ENCODE results near the gene CLCNKA.
"Not testable (repeated sequence)": the region's sequence is repeated elsewhere in the genome, so short reads cannot be mapped to it uniquely, and the experiment has no call there.

Gene CLCNKA

GRCh38 chr1:15974855-15975254, 47.0 kb upstream of the CLCNKA start:
- TF ChIP-seq CTCF (IDR thresholded peaks at IDR 0.05; ENCODE audit: low read length) (no peak), EZH2 (IDR thresholded peaks at IDR 0.05; ENCODE audit: borderline replicate concordance, low read length) (no peak)
- no peaks in the 10 kb centered on the region; the same call in 1 of the 2 replicates for H3K9me3 ChIP-seq (ENCODE audit: low read length)
- peak overlapping the region; percentile 57 for H3K9ac ChIP-seq (ENCODE audit: low read length)
- peak overlapping the region; percentile 73 for H3K4me2 ChIP-seq (ENCODE audit: low read length)
- no peaks in the 10 kb centered on the region for H3F3A ChIP-seq (ENCODE audit: insufficient read depth, low read length)
- H3K79me2 ChIP-seq (ENCODE audit: insufficient read depth, low read length): no peaks in the 10 kb centered on the region
- no peak overlapping the region for H2AFZ ChIP-seq (ENCODE audit: low read length)
- H3K36me3 ChIP-seq (ENCODE audit: insufficient read depth, low read length): peaks cover 23% of the 10 kb centered on the region
- no peaks in the 10 kb centered on the region for H4K20me1 ChIP-seq (ENCODE audit: insufficient read depth, low read length)
- no peaks in the 10 kb centered on the region for H3K27me3 ChIP-seq (ENCODE audit: insufficient read depth, low read length)
- H3K4me1 ChIP-seq (ENCODE audit: insufficient read depth, low read length, severe bottlenecking): peaks cover 23% of the 10 kb centered on the region
- no peaks in the 10 kb centered on the region for H3K9me2 ChIP-seq (ENCODE audit: low read depth, low read length)
- peak overlapping the region; percentile 76 for H3K4me3 ChIP-seq (ENCODE audit: low read depth, low read length, poor library complexity, severe bottlenecking)
- H3K27ac ChIP-seq (ENCODE audit: low read depth, low read length, poor library complexity, severe bottlenecking): peak overlapping the region; percentile 61

- peak overlapping the region; percentile 73 for H3K4me2 ChIP-seq (ENCODE audit: low read length)
- H3K27ac ChIP-seq (ENCODE audit: low read depth, low read length, poor library complexity, severe bottlenecking): peak overlapping the region; percentile 61
- no peaks in the 10 kb centered on the region for H3K27me3 ChIP-seq (ENCODE audit: insufficient read depth, low read length)
- TF ChIP-seq EZH2 (IDR thresholded peaks at IDR 0.05; ENCODE audit: borderline replicate concordance, low read length) (no peak), CTCF (IDR thresholded peaks at IDR 0.05; ENCODE audit: low read length) (peak; percentile 42)
- H3K4me1 ChIP-seq (ENCODE audit: insufficient read depth, low read length, severe bottlenecking): peaks cover 23% of the 10 kb centered on the region
- H3F3A ChIP-seq (ENCODE audit: insufficient read depth, low read length): no peaks in the 10 kb centered on the region
- no peak overlapping the region for H2AFZ ChIP-seq (ENCODE audit: low read length)
- no peaks in the 10 kb centered on the region for H3K79me2 ChIP-seq (ENCODE audit: insufficient read depth, low read length)
- peaks cover 18% of the 10 kb centered on the region for H3K36me3 ChIP-seq (ENCODE audit: insufficient read depth, low read length)
- peak overlapping the region; percentile 57 for H3K9ac ChIP-seq (ENCODE audit: low read length)
- H3K9me2 ChIP-seq (ENCODE audit: low read depth, low read length): no peaks in the 10 kb centered on the region
- H3K4me3 ChIP-seq (ENCODE audit: low read depth, low read length, poor library complexity, severe bottlenecking): peak overlapping the region; percentile 76
- no peaks in the 10 kb centered on the region for H4K20me1 ChIP-seq (ENCODE audit: insufficient read depth, low read length)
- no peaks in the 10 kb centered on the region; the same call in 1 of the 2 replicates for H3K9me3 ChIP-seq (ENCODE audit: low read length)
Observed at GRCh38 chr1:15975358-15975804, 46.5 kb upstream of the CLCNKA start.

- H3K36me3 ChIP-seq (ENCODE audit: insufficient read depth, low read length): peaks cover 18% of the 10 kb centered on the region
- peak within 1 kb of the TSS; percentile 73 for H3K4me2 ChIP-seq (ENCODE audit: low read length)
- H3K4me3 ChIP-seq (ENCODE audit: low read depth, low read length, poor library complexity, severe bottlenecking): peak within 1 kb of the TSS; percentile 76
- no peaks in the 10 kb centered on the region for H3K9me2 ChIP-seq (ENCODE audit: low read depth, low read length)
- no peak for TF ChIP-seq CTCF (IDR thresholded peaks at IDR 0.05; ENCODE audit: low read length)
- TF ChIP-seq EZH2 (IDR thresholded peaks at IDR 0.05; ENCODE audit: borderline replicate concordance, low read length): no peak
- no peaks in the 10 kb centered on the region for H3F3A ChIP-seq (ENCODE audit: insufficient read depth, low read length)
- no peaks in the 10 kb centered on the region for H3K79me2 ChIP-seq (ENCODE audit: insufficient read depth, low read length)
- peak within 1 kb of the TSS; percentile 57 for H3K9ac ChIP-seq (ENCODE audit: low read length)
- no peaks in the 10 kb centered on the region for H4K20me1 ChIP-seq (ENCODE audit: insufficient read depth, low read length)
- no peaks in the 10 kb centered on the region; the same call in 1 of the 2 replicates for H3K9me3 ChIP-seq (ENCODE audit: low read length)
- peak within 1 kb of the TSS; percentile 61 for H3K27ac ChIP-seq (ENCODE audit: low read depth, low read length, poor library complexity, severe bottlenecking)
- H2AFZ ChIP-seq (ENCODE audit: low read length): peak within 1 kb of the TSS; percentile 67; the same call in 1 of the 2 replicates
- no peaks in the 10 kb centered on the region for H3K27me3 ChIP-seq (ENCODE audit: insufficient read depth, low read length)
- H3K4me1 ChIP-seq (ENCODE audit: insufficient read depth, low read length, severe bottlenecking): peaks cover 23% of the 10 kb centered on the region
Observed at GRCh38 chr1:15975805-15976680, 45.8 kb upstream of the CLCNKA start, which contains the start of gene ZBTB17. Gene ZBTB17, minus strand, starts transcription at chr1:15976101. Its CDS starts 27,606 bp downstream, at chr1:15948495.

- not testable (repeated sequence) for H3K27ac ChIP-seq (ENCODE audit: low read depth, low read length, poor library complexity, severe bottlenecking); H3F3A ChIP-seq (ENCODE audit: insufficient read depth, low read length); H3K9me3 ChIP-seq (ENCODE audit: low read length); H3K4me3 ChIP-seq (ENCODE audit: low read depth, low read length, poor library complexity, severe bottlenecking); H4K20me1 ChIP-seq (ENCODE audit: insufficient read depth, low read length); H3K9me2 ChIP-seq (ENCODE audit: low read depth, low read length); H3K9ac ChIP-seq (ENCODE audit: low read length); H3K79me2 ChIP-seq (ENCODE audit: insufficient read depth, low read length); H3K27me3 ChIP-seq (ENCODE audit: insufficient read depth, low read length); H3K36me3 ChIP-seq (ENCODE audit: insufficient read depth, low read length); H2AFZ ChIP-seq (ENCODE audit: low read length); H3K4me2 ChIP-seq (ENCODE audit: low read length)
- peaks cover 23% of the 10 kb centered on the region for H3K4me1 ChIP-seq (ENCODE audit: insufficient read depth, low read length, severe bottlenecking)
Observed at GRCh38 chr1:15977947-15978346, 43.9 kb upstream of the CLCNKA start.

Measured in OCI-LY1 (cell line).